HG03097 (cell line): ENCODE results near the gene LETM1.

Experiments used
- ATAC-seq: cut with Tn5 transposase; IDR thresholded peaks from one replicate; pipeline ENCODE4 v1.9.1; 2021; ENCODE audit not compliant: unreplicated experiment, low FRiP score

LETM1 gene

DNA sequence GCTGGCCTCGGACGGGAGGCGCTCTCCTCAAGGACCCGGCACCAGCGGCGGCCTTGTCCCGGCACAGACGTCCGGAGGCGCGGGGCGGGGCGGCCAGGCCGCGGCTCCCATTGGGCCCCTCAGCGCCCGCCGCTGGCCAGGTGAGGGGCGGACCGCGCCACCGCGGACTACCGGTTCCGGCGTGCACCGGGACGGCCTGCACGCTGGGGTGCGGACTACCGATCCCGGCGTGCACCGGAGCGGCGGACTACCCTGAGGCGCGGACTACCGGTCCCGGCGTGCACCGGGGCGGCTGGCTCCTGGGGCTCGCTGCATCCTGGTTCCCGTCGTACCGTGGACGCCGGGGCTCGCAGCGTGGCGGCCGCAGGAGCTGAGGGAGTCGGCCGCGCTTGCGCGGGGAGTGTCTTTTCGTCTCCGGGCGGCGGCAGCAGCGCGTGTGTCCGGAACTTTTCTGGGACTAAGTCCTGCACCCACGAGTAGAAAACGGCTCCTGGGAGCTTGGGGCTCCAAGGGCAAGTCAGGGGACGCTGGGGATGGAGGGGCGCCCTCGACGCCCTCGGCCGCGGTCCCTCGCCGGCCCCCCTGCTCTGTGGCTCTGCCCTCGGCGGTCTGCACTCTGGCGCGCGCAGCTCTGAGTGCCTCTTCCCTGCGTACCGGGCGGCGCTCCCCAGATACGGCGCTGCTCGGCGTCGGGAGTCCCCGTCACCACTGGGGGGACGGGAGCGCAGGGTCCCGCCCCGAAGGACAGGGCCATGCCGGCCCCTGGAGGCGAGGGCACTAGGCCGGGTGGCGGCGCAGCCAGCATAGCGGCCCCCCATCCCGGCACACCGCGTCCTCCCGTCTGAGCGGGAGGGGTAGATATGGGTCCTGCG is at the start of gene LETM1:
LETM1 (minus strand) TSS at position 86 of the 872 bp plus-strand sequence. CDS start 206 bp downstream, outside the sequence.
- ATAC-seq: peak; percentile 84

- no peak for ATAC-seq
Measured at GRCh38 chr4:1904042-1904441, 48.1 kb upstream of the LETM1 start.

DNA sequence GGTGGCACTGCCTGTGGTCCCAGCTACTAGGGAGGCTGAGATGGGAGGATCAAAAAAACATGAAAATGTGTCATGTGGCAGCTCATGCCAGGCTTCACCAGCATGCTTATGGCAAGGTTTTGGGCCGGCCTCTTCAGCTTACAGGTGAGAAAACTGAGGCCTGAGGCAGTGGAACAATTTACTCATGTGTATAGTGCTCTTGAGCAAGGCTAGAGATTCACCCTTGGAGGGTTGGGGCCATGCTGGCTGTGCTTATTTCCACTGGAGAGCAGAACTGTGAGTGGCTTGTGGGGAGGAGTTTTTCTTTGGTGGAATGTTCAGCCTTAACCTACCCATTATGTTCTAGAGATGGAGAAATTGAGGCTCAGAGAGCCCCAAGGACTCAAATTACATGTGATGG is 47.1 kb upstream of the LETM1 start:
- no peak for ATAC-seq

- ATAC-seq: no peak
Measured at GRCh38 chr4:1902243-1902642, 46.3 kb upstream of the LETM1 start.

DNA sequence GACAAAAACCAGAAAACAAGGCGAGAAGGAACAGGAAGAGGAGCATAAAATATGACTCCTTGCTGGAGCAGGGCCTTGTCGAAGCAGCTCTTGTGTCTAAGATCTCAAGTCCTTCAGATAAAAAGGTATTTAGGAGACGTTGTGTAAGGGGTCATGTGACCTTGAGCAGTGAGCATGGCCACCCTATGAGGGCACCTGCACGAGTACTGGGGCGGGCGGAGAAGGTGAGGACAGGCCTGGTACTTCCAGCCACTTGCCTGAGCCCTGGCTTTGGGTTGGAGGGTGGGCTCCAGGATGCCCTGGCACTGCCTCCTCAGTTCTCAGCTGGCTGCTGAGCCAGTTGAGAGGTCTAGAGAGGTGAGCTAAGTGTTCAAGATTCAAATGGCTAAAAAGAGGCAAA is 45.2 kb upstream of the LETM1 start:
- ATAC-seq: no peak

DNA sequence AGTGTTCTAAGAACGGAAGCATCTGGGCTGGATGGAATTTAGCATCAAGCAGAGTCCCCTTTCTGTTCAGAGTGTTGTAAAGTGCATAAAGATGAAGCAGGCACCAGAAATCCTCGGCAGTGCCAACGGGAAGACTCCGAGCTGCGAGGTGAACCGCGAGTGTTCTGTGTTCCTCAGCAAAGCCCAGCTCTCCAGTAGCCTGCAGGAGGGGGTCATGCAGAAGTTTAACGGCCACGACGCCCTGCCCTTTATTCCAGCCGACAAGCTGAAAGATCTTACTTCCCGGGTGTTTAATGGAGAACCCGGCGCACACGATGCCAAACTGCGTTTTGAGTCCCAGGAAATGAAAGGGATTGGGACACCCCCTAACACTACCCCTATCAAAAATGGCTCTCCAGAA is 44.7 kb upstream of the LETM1 start:
- no peak for ATAC-seq

DNA sequence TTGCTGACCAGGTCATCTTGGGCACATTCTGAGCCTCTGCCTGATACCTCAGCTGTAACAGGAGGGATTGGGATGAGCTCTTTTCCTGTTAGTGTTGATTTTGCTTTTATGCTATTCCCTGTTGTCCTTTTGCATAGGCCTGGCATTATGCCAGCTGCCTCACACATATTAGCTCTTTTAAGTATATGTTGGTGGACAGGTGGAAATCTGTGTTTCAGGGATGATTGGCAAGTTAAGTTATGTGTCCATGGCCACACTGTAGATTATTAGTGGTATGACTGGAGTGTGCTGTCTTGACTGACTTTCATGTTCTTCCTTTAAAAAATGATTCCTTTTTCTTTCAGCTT is 44.1 kb upstream of the LETM1 start:
- ATAC-seq: no peak

DNA sequence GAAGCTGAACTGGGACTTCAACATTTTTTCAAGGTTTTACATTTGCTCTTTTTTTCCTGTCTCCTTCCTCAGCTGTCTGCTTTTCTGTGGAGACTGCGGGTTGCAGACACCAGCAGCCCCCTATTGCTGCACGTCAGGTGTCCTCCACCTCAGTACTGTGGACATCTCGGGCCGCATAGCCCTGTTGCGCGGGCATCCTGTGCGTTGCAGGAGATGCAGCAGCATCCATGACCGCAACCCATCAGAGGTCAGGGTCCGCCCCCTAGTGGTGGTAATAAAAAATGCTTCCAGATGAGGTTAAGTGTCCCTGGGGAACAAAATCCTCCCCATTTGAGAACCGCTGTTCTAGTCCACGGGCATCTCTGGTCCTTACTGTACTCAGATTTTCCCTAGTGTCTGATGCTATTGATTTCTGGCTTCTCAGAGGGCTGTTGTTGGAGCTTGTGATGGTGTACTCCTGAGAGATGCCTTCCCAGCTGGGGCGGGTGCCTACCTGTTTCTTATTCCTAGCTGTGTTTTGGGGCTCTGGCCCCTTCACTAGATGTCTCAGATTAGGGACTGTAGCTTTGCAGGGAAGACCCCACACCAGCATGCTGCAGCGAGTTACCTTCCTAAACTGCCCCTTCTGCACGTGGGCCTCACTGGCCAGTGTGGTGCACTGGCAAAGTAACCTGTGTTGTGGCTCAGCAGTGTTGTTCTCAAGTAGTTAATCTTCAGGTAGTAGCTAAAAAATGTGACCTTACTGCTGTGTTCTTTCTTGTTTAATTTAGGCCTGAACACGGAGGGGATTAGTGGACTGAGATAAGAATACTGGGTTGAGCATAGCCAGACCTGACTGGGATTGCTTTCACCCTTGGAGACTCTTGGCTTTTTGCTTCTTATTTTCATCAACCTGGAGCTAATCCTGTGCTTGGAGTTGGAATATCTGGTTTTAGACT is 43.5 kb upstream of the LETM1 start:
- ATAC-seq: no peak

- no peak for ATAC-seq
Measured at GRCh38 chr4:1898681-1899080, 42.7 kb upstream of the LETM1 start.

DNA sequence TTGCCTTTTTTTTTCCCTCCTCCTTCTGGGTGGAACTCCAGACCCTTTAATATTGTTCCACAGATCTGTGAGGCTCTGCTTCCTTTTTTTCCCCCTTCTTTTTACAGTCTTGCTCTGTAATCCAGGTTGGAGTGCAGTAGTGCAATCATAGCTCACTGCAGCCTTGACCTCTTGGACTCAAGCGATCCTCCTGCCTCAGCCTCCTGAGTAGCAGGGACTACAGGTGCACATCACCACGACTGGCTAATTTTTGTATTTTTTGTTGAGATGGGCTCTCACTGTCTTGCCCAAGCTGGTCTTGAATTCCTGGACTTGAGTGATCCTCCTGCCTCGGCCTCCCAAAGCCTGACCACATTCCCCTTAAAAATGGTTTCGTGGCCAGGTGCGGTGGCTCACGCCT is 42.1 kb upstream of the LETM1 start:
- no peak for ATAC-seq

DNA sequence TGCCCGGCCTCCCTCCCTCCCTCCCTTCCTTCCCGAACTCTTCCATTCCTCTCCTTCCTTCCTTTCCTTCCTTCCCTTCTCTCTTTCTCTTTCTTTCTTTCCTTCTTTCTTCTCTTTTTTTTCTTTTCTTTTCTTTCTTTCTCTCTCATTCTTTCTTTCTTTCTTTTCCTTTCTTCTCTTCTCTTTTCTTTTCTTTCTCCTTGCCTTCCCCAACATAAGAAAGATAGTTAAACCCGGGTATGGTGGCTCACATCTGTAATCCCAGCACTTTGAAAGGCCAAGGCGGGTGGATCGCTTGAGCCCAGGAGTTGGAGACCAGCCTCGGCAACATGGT is 40.7 kb upstream of the LETM1 start:
- no peak for ATAC-seq

GRCh38 chr4:1895971-1896657 is 40.2 kb upstream of the LETM1 start:
- no peak for ATAC-seq

GRCh38 chr4:1890979-1891570 is 35.1 kb upstream of the LETM1 start:
- ATAC-seq: no peak

DNA sequence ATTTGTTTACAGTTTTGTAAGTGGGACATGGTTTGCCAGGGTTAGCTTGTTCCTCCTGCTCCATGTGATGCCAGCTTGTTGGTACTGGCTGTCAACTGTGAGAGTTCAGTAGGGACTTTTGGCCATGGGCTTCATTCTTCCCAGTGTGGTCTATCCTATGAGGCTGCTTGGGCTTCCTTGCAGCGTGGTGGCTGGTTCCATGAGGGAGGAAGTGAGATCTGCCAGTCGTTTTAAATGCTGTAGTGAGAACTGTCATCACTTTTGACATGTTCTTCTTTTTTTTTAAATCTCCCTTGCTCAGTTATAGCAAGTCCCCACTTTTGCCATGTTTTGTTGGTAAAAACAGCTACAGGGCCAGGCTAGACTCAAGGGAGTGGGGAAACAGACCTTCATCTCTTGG is 31.1 kb upstream of the LETM1 start:
- no peak for ATAC-seq

DNA sequence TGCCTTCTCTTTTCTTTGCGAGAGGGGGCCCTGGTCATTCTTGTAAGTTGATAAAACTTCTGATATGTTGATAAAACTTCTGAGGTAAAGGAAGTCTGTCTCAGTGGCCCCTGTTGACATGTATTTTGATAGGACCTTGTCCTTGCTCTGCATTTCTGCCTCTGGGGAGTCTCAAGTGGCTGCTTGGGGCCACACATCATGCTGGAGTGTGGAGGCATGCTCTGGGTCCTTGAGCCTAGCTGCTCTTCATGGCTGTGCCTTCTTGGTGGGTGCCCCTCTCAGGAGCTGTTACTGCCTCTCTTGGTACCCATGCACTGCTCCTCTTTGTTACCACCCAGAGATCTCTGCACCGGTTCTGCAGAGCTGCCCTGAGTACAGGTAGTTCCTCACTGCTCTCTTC is 29.5 kb upstream of the LETM1 start:
- no peak for ATAC-seq

- no peak for ATAC-seq
Measured at GRCh38 chr4:1883583-1883982, 27.6 kb upstream of the LETM1 start.

- no peak for ATAC-seq
Measured at GRCh38 chr4:1882850-1883271, 26.9 kb upstream of the LETM1 start.

GRCh38 chr4:1880332-1880731 is 24.4 kb upstream of the LETM1 start:
- ATAC-seq: no peak

DNA sequence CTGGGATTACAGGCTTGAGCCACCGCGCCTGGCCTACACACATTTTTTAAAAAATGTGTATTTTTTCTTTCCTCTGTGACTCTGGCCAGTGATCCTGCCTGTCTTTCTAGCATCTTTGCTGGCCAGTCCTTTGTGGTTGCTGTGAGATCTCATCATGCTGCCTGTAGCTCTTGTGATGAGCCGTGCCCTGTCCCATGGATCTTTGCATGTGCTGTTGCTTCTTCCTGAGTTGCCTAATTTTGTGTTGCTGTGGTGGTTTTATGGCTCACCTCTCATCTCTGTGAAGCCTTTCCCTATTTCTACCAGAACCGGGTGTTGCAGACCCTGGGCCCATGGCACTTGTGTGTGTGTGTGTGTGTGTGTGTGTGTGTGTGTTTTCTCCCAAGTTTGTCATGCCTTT is 23.5 kb upstream of the LETM1 start:
- no peak for ATAC-seq

GRCh38 chr4:1874201-1874600 is 18.2 kb upstream of the LETM1 start:
- no peak for ATAC-seq

GRCh38 chr4:1873776-1874175 is 17.8 kb upstream of the LETM1 start:
- no peak for ATAC-seq
